RPMI8226 (cell line): ENCODE measurements around the gene PAQR5.
"Not testable (repeated sequence)": the region's sequence is repeated elsewhere in the genome, so short reads cannot be mapped to it uniquely, and the experiment has no call there.

ENCODE experiments used
- DNase-seq: peaks from one replicate; pipeline ENCODE4 v3.0.0-alpha.2; 2015

PAQR5 gene

GRCh38 chr15:69317392-69317841 lies 18.7 kb downstream of the PAQR5 start:
- DNase-seq, result no peak

DNA sequence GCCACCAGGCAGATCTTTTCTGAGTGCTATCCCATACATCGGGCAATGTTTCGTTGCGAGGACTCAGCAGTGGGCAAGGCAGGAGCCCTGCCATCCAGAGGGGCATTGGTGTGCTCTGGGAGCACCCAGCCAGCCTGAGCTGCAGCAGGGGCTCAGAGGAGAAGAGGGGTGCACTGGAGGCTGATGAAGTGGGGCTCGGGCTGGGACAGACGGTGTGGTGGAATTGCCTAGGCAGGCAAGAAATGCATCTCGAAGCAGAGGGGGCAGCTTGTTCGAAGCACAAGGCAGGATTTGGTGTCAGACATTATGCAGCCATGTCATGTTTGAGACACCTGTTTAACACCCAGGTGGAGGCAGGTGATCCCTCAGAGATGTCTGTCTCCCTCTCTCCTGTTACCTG lies 19.3 kb downstream of the PAQR5 start:
- no peak for DNase-seq

GRCh38 chr15:69319384-69320375 lies 21.0 kb downstream of the PAQR5 start:
- DNase-seq, result no peak

DNA sequence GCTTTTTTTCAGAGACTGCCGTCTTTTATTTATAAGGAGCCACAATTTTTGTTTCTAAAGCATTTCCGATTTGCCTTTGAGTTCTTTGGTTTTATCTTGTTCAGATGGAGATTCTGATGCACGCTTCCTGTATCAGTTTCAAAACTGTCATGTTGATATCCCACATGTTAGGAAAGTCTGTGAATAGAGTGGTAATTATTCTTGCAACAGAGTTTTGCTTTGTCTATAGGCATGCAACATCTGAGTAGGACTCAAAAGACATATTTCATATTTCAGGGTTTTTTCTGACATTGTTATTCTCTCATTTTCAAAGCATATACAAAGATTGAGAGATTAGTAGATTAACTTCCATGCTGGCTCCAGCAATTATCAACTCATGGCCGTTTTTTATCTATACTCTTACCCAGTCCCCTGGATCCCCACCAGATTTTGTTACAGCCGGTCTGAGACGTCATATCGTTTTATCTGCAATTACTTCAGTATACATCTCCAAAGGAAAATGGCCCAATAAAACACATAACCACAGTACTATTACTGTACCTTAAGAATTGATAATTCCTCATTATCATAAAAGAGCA lies 22.4 kb downstream of the PAQR5 start:
- no peak for DNase-seq

- no peak for DNase-seq
These were observed 25.2 kb downstream of the PAQR5 start for GRCh38 chr15:69323893-69324430.

DNA sequence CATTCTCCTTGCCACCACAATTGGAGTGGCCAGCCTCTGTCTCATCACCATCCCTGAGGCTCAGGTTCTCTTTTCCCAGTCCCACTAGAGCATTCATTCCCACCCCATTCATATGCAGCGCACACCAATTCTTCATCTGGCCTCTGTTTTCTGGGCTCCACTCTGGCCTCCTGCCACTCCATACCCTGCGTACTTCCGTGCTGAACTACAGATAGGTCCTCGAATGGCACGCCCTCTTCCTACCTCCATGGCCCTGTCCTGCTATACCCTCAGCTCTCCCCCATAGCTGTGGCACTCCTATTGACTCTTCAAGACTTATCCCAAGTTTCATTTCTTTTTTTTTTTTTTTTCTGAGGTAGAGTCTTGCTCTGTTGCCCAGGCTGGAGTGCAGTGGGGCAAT lies 25.9 kb downstream of the PAQR5 start:
- DNase-seq, result no peak

DNA sequence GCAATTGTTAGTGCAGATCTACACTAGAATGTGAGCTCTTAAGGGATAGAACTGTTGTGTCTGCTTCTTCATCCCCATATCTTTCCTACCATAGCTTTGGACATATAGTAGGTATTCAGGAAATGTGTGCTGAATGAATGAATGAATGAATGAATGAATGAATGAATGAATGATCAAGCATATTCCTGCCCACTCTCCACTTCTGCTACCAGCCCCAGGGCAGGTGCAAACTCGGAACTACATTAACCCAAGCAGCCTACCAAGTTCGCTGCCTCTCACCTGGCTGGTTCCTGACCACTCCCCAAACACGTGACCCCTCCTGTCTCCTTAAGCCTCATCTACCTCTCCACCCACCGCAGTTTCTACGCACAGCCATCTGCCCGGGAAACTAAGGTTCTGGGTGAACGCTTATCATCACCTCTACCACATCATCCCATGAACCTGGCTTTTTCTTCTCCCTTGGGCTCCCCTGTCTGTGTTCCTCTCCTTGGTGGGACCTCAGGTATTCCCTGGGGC lies 26.8 kb downstream of the PAQR5 start:
- peak; percentile 31 for DNase-seq

DNA sequence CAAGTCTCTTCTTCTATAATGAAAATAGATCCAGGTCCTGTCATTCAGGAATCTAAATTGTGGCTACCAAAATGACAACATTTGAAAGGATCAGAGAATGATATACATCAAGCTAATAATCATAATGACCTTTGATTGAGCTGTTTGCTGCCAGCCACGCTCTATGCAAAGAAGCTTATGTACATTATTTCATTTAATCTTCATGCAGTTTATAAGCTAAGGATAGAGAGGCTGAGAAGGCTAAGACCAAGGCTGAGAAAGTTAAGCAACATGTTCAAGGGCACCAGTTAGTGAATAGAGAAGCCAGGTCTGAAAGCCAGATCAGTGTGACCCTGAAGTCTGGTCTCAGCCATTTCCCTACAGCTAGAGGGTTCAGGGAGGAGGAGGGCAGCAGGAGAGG lies 29.4 kb downstream of the PAQR5 start:
- DNase-seq, result no peak

GRCh38 chr15:69328739-69329138 lies 30.0 kb downstream of the PAQR5 start:
- no peak for DNase-seq

DNA sequence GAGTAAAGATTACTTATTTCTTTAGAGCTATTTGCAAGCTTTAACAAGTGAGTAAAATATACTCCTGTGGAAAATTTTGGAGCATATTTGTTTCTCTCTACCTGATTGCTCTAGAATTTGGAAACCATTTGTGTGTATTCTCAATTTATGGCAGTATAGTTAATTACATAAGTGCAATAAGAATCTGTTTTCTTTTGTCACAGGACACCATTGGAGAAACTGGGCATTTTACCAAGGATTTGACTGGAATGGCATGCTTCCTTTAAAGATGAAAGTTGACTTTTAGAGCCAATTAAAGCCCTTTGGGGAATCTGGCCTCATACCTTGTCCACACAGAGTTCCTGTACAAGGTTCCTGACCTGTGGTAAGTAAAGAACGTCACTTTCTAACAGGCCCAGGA lies 38.4 kb downstream of the PAQR5 start:
- no peak for DNase-seq

DNA sequence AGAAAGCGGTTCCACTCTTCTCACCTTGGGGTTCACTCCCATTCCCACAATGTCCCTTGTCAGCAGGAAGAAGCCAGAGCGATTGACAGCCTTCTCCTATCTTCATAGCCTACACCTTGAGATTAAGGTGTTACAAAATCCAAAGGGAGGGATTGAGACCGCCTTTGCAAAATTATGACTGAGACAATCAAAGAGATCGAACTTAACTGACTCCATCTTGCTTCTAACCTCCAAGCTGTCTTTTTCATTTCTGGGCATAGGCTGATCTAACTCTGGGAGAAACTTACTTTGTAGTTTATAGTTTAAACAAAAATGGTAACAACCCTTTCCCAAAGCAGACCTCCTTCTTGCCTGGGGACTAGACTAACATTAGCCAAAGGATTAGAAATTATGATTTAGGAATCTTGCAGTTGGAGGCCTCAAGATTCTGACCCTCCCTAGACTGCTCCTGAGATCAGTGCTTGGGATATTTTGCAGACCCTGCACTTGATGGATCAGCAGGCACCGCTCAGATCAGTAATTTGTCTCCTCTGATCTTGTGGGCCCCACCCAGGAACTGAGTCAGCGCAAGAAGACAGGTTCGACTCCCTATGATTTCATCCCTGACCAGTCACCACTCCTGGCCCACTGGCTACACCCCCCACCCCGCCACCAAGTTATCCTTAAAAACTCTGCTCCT lies 40.0 kb downstream of the PAQR5 start:
- no peak for DNase-seq

GRCh38 chr15:69339214-69339543 lies 40.5 kb downstream of the PAQR5 start:
- not testable (repeated sequence) for DNase-seq

DNA sequence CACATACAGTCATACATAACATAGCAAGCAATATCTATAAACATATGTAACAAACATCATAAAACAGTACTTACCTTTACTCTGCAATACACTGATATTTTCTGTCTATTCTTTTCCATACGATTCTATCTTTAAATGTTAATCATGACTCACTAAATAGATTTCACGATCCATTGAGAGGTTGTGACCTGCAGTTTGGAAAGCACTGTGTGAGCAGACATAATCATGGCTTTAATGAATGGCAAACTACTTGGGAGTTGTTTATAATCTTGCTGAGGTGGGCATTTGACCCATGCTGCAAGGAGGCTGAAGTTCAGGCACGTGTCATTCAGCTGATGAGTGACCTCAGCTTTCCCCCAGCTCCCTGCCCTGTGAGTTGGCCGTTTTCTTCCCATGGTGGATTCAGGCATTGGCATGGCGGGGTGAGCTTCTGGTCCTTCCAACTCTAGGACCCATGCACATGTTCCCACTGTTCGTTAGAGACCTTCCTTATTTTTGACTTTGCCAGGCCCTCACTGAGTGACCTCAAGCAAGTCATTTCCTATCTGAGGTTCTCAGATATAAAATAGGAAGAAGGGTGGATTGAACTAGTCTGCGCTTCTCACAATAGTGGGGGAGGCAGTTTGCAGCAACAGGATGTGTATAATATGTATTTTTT lies 41.7 kb downstream of the PAQR5 start:
- DNase-seq, result no peak

DNA sequence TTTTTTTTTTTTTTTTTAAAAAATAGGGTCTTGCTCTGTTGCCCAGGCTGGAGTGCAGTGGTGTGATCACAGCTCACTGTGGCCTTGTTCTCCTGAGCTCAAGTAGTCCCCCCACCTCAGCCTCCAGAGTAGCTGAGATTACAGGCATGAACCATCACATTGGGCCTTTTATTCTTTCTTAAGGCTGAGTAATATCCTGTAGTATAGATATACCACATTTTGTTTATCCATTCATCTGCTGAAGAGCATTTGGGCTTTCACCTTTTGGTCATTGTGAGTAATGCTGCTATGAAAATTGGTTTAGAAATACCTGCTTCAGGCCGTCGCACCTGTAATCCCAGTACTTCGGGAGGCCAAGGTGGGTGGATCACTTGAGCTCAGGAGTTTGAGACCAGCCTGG lies 42.6 kb downstream of the PAQR5 start:
- no peak for DNase-seq

- no peak for DNase-seq
These were observed 43.9 kb downstream of the PAQR5 start for GRCh38 chr15:69342460-69343076.

DNA sequence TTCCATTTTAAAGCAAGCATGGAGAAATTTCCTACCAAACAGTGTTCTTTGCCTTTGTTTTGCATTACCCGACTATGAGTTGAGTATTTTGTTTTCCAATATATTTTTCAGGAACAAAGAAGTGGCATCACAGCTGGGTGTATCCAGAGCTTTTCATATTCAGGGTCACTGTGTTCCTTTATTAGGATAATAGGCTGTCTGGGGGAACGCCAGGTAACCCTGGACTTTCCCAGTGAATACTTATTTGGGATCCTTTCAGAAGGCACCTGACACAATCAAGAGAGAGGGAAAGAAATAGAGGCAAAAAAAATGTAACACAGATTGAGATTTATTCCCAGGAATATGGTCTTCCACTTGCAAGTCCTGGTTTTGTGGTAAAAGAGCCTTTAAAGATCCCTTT lies 44.4 kb downstream of the PAQR5 start:
- DNase-seq, result no peak

- no peak for DNase-seq
These were observed 45.5 kb downstream of the PAQR5 start for GRCh38 chr15:69344238-69344637.

DNA sequence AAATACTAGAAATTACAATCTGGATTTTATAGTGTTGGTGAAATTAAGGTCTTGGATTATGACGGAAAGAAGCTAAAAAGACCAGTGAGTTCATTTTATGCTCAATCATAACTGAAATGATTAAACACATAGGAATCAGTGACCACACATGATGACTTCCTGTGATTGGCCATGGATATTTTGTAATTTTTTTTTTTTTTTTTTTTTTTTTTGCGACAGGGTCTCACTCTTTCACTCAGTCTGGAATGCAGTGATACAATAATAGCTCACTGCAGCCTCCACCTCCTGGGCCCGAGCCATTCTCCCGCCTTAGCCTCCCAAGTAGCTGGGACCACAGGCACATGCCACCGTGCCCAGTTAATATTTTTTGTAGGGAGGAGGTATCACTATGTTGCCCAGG lies 47.4 kb downstream of the PAQR5 start:
- no peak for DNase-seq

- no peak for DNase-seq
These were observed 52.6 kb downstream of the PAQR5 start for GRCh38 chr15:69351333-69351732.

DNA sequence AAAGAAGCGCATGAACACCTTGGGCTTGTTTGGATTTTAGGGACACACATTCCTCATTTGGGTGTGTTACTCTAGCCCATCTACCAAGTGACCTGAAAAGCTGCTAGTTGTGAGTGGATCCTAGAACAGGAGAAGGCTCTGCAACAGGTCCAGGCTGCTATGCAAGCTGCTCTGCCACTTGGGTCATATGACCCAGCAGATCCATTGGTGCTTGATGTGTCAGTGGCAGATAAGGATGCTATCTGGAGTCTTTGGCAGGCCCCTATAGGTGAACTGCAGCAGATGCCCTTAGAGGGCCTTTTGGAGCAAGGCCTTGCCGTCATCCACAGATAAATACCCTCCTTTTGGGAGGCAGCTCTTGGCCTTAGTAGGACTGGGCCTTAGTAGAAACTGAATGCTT lies 53.2 kb downstream of the PAQR5 start:
- DNase-seq, result no peak

DNA sequence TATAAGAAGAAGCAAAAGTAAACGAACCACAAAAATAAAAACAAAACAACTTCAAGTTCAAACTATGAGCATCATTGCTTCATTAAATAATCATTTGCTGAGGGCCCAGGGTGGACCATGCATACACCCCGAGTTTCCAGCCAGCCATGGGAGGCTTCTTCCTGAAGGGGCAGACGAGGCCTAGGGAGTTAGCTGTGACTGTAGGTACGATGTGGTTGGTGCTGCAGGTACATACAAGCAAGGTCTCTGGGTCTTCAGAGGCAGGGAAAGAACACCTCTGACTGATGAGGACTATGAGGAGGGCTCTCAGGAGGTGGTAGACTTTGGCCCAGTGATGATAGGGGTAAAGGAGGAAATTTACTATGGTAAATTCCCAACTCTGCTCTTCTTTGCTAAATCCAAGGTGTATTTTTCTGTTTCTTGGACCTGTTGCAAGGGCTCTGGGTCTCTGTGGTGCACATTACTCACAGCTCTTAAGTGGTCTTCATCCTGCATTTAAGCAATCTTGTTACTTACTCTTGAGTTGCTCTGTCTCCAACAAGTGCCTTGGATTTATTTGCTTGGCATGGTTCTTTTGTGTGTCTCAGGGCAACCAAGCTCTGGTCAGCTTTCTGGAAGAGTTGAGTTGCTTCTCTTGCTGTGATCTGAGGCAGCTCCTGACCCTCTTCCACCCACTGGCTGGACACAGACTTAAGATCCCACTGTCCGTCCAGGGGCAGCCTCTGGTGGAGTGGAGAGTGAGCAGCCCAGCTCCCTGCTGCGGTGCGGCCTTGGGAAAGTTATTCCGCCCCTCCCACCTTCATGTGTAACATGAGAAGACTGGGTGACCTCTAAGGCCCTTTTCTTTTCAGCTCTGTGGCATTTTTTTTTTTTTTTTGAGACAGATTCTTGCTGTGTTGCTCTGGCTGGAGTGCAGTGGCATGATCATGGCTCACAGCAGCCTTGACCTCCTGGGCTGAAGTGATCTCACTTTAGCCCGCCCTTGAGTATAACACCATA lies 59.4 kb downstream of the PAQR5 start:
- DNase-seq, result no peak
